Measurements from ENCODE around the gene KRT40.

Gene KRT40

GRCh38 chr17:40952154-40952553 is 32.0 kb downstream of the KRT40 start:
- DNase-seq (ENCODE audit: low spot score) = no peak

- DNase-seq (ENCODE audit: low spot score) = no peak
Measured at GRCh38 chr17:40951011-40951622, 33.0 kb downstream of the KRT40 start.

GRCh38 chr17:40950176-40950575 is 34.0 kb downstream of the KRT40 start:
- DNase-seq (ENCODE audit: low spot score) = no peak

- no peak for DNase-seq (ENCODE audit: low spot score)
Measured at GRCh38 chr17:40949418-40949817, 34.7 kb downstream of the KRT40 start.

GRCh38 chr17:40947929-40948328 is 36.2 kb downstream of the KRT40 start:
- no peak for DNase-seq (ENCODE audit: low spot score)

GRCh38 chr17:40945414-40945813 is 38.7 kb downstream of the KRT40 start:
- no peak for DNase-seq (ENCODE audit: low spot score)

GRCh38 chr17:40944531-40944930 is 39.6 kb downstream of the KRT40 start:
- no peak for DNase-seq (ENCODE audit: low spot score)

GRCh38 chr17:40942553-40942952 is 41.6 kb downstream of the KRT40 start:
- DNase-seq (ENCODE audit: low spot score) = no peak

GRCh38 chr17:40940266-40940665 is 43.9 kb downstream of the KRT40 start:
- no peak for DNase-seq (ENCODE audit: low spot score)

- no peak for DNase-seq (ENCODE audit: low spot score)
Measured at GRCh38 chr17:40938981-40939380, 45.1 kb downstream of the KRT40 start.

- no peak for DNase-seq (ENCODE audit: low spot score)
Measured at GRCh38 chr17:40937384-40937819, 46.7 kb downstream of the KRT40 start, which contains the start of gene KRT23. Gene KRT23 (minus strand): TSS chr17:40937646. CDS start chr17:40936603, 1,043 bp downstream.

- DNase-seq (ENCODE audit: low spot score) = no peak
Measured at GRCh38 chr17:40936976-40937375, 47.1 kb downstream of the KRT40 start.

- no peak for DNase-seq (ENCODE audit: low spot score)
Measured at GRCh38 chr17:40936437-40936971, 47.6 kb downstream of the KRT40 start.

- no peak for DNase-seq (ENCODE audit: low spot score)
Measured at GRCh38 chr17:40935624-40936023, 48.5 kb downstream of the KRT40 start.

GRCh38 chr17:40932608-40933007 is 51.5 kb downstream of the KRT40 start:
- DNase-seq (ENCODE audit: low spot score) = no peak

- DNase-seq (ENCODE audit: low spot score) = no peak
Measured at GRCh38 chr17:40931311-40931710, 52.8 kb downstream of the KRT40 start.

Measured in AG08396 (cell line).